GM19463 (cell line): ENCODE data around the gene SLC25A47.
"Not testable (repeated sequence)": the region's sequence is repeated elsewhere in the genome, so short reads cannot be mapped to it uniquely, and the experiment has no call there.

Experiments used
- ATAC-seq: cut with Tn5 transposase; IDR thresholded peaks from one replicate; pipeline ENCODE4 v1.9.1; 2021; ENCODE audit warnings: mild to moderate bottlenecking, moderate library complexity; ENCODE audit not compliant: unreplicated experiment

The SLC25A47 gene, protein sequence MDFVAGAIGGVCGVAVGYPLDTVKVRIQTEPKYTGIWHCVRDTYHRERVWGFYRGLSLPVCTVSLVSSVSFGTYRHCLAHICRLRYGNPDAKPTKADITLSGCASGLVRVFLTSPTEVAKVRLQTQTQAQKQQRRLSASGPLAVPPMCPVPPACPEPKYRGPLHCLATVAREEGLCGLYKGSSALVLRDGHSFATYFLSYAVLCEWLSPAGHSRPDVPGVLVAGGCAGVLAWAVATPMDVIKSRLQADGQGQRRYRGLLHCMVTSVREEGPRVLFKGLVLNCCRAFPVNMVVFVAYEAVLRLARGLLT

DNA sequence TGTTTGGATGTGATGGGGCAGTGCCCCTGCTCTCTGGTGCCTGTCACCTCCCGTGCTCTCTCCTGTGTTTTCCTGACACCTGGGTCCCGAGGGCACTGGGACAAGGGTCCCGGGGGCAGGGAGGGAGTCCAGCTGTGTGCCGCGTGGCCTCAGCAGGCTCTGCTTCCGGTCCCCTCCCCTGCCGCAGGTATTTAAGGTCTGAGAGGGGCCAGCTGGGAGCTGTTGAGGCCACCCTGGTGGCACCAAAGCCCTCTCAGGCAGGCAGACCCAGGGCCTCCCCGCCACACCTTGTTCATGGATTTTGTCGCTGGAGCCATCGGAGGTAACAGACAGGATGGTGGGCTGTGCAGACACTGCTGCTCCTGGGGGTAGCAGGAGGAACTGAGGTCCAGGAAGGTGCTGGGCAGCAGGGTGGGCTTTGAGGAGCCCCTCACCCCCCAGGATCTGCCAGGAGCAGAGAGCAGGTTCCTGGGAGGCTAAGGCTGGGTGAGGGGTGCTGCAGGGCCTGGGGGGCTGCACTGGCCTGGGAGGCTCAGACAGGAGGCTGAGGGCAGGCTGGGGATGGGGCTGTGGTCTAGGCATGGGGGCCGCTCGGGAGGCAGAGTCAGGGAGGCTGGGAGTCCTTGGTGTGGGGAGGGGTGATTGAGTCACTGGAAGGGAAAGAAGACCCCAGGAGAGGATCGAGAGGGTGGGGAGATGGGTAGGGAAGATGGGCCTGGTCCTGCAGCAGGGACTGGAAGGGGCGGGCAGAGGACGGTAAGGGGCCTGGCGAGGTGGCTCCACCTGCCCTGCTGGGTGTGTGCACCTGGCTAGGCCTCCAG is at the start of gene SLC25A47:
Gene SLC25A47 (plus strand): TSS at position 219 of the 821 bp plus-strand sequence. CDS start 76 bp downstream, at position 295.
- no peak for ATAC-seq

DNA sequence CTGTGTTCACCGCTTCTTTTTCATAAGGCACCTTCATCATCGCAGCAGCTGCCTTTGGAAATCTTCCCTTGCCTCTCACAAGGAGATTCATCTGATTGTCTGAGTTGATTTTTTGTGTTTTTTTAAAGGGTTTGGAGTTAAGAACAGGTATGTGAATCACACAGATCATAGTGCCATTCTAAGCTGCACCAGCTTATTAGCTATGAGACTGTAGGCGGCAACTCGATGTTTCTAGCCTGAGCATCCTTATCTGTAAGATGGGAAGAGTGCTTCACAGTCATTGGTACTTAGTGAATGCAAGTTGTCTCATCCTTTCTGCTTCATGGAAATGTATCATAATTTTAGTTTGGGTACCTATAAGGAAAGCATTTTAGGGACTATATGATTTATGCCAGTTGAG is 48.9 kb upstream of the SLC25A47 start:
- ATAC-seq, result no peak

DNA sequence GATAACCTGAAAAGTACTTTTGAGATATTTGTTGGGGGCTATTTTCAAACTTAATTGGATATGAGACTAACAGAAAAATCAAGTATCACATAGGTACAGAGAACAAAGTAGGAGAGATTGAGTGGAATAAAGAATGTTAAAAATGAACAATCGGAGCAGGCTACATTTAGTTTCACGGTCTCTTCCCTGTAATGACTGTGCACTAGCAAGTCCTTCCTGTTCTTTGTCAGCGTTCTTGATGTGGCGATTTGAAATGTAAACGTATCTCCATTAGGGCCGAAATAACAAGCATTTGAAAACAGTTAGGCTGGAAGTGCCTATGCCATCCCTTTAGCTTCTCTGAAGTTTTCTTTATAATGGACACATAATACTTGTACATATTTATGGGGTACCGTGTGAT is 47.9 kb upstream of the SLC25A47 start:
- ATAC-seq, result no peak

DNA sequence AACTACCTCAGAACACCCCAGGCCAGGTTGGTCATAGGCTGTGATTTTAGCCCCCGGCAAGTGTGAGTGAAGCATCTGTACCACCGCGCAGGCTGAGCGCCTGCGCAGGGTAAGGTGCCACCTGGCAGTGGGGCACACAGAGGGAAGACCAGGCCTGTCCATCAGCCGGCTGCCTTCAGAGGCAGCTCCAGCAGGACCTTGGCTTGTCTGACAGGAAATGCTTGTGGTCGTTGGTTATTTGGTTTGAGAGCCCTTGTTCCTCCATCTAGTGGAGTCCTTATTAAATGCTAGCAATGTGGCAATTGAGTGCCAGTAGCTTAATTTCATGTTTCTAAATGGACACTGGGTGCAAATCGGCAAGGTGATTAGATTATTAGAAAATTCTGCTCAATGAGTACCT is 44.4 kb upstream of the SLC25A47 start:
- peak; percentile 56 for ATAC-seq

DNA sequence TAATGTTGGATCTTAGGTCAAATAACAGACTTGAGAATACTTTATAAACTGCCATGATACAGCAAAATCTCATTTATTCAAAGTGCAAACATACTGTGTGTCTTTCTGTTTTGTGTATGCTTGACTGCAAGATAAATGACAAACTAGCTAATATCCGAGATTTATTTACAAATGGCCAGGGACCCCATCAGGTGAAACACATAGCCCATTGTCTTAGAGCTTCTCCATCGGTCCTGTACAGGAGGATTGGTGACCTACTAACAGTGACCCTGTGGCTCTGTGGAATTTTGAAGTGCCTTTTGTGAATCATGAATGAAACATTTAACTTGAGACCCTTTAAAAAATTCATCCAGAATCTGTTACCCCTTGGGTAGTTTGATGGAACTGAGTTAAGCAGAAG is 44.0 kb upstream of the SLC25A47 start:
- no peak for ATAC-seq

DNA sequence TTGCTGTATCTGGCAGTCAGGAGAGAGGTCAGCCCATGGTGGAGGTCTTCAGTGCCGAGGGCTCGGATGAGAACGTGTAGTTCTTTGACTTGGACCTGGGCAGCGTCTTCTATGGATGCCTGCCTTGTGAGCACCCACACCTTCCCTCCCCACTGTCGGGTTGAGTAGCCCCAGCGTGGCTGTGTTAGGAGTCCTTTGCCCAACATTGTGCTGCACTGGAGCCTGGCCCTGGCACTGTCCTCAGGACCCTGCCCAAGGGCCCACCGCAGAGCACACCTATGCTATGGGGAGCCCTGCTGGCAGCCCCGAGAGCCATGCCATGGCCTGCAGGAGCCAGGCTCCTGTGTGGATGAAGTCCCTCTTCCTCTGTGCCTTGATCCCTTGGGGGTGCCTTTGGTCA is 43.6 kb upstream of the SLC25A47 start:
- ATAC-seq, result no peak

DNA sequence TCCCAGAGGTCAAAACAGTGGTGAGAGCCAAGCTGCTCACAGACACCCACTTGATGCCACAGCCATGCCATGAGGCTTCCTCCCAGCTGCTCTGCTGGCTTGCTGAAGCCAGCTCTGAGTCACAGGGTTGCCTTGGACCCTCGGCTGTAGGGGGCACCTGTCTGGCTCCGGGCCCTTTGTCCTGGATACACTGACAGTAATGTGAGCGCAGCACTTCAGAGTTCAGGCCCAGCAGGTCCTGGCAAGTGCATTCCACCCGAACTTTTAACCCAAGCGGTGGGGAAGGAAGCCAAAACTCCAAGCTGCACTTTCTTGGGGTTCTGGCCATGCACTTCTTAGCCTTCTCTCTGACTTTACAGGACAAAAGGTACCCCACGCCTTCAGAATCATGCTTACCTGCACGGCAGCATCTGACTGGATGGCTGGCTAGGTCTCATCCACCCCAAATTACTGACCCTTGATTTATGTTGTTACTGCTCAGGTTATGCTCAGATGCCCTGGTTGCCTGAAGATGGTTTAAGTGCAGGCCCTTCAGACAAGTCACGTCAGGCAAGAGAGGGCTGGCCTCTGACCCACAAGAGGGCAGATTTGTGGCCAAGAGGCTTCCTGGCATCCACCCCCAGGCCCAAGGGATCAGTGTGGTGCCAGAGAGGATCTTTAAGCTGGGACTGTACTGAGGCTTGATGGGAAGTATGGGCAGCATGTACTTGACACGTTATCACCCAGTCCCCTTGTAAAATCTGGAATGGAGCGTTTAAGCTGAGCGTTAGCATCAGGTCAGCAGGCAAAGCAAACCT is 41.7 kb upstream of the SLC25A47 start:
- no peak for ATAC-seq

DNA sequence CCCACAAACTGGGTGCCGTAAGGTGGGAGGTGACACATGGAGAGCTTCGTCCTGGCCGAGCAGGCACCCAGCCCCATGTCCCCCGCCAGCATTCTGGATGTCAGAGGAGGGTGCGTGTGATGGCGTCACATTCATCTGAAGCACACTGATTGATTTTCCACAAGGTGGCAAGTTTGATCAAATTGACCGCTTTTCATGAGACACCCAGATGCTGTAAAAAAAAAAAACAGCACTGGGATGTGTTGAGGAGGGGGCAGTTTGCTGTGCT is 41.1 kb upstream of the SLC25A47 start:
- ATAC-seq, result no peak

DNA sequence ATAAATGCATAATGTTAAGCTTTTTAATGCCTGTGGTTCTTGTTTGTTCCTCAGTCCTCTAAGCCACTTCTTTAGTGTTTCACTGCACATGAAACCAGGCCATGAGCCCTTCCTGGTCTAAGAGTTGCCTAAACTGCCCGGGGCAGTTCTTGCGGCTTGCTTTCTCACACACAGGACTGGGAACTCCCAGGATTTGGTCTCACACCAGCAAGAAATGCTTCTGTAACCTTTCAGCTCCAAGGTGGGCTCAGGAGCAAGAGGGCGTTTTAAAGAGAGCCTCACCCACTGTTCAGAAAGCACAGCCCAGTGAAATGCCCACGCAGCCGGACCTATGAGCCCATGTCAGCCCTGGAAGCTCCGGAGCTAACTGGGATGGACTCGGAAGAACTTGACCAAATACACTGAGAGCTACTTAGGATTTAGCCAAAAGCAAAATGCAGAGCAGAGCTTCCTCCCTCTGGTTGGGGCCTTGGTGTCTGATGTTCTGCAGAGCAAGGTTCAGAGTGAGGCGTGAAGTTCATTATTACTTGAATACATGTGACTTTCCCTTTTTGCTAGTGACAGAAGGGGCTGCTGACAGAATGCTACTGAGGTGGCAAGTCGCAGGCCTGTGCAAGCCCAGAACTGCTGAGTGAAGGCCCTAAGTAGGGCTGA is 40.2 kb upstream of the SLC25A47 start:
- no peak for ATAC-seq

DNA sequence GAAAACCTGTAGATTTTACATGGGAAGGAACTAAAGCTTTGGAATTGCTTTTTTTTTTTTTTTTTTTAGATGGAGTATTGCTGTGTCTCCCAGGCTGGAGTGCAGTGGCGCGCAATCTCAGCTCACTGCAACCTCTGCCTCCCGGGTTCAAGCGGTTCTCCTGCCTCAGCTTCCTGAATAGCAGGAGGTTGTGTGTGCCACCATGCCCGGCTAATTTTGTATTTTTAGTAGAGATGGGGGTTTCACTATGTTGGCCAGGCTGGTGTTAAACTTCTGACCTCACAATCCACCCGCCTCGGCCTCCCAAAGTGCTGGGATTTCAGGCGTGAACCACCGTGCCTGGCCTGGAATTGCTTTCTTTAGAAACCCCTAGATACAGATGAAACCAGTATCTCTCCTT is 39.7 kb upstream of the SLC25A47 start:
- not testable (repeated sequence) for ATAC-seq

DNA sequence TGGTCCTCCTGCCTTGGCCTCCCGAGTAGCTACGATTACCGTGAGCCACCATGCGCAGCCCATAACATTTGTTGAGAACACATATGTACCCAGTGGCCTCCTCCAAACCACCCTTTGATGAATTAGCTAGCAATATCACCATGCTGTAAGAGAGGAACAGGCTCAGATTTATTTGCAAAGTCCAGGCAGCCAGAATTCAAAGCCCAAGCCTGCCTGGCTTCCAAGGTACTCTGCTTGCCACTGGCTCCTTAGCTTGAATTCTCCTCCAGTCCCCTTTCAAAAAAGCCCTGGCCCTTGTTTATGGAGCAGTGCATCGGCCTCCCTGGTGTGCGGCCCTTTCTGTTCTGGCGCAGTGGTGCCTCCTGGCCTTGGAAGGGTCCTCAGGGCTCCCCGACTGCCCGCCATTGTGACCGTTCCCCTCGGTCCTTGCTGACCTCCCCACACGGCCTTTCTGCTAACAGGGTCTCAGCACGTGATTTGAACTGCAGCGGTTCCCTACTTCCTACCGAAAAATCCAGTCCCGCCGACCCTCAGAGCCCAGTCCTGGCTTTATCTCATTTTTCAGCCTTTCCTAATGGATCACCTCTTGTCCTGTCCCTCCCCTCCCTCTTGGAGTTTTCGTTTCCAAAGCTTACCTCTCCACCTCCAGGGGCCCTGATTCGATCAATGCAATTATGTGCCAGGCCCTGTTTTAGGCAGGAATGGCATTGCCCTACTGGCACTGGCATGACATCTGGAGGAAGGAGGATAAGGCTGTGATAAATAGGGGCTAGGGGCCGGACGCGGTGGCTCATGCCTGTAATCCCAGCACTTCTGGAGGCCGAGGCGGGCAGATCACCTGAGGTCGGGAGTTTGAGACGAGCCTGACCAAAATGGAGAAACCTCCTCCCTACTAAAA is 38.9 kb upstream of the SLC25A47 start:
- no peak for ATAC-seq

DNA sequence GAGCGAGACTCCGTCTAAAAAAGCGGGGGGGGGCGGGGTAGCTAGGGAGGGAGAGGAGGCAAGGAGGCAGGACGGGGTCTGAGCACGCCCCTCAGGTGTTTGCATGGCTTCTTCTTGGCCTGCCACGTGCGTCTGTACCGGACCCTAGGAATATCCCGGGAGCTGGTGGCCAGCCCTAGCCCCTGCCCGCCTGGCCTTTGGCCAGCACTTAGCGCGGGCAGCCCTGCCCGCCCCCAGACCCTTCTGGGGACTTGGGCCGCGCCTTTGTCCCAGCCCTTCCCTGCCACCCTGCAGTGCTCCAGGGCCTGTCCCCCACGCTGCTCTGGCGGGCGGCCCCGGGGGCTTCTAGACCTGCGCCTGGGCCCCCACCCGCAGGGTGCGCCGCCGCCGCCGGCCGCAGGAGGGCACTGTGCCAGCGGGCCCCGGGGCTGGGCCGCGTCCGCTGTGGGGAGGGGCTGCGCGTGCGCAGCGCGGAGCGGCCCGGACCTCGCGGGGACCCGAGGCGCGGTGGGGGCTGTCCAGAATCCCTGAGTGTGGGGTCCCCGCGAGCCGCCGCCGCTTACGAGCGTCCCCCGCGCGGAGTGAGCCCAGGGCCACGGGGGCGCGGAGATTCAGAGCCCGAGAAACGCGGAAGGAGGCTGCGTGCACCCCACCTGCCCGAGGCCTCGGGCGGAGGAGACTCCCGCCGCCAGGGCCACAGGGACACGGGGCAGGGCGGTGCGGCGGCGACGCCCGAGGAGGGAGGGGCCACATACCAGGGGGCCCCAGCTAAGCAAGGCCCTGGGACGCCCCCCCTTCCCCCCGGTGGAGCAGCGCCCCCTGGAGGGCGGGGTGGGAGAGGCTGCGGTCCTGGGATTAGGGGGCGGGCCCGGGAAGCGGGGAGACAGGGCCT is 37.9 kb upstream of the SLC25A47 start:
- ATAC-seq, result peak; percentile 79

DNA sequence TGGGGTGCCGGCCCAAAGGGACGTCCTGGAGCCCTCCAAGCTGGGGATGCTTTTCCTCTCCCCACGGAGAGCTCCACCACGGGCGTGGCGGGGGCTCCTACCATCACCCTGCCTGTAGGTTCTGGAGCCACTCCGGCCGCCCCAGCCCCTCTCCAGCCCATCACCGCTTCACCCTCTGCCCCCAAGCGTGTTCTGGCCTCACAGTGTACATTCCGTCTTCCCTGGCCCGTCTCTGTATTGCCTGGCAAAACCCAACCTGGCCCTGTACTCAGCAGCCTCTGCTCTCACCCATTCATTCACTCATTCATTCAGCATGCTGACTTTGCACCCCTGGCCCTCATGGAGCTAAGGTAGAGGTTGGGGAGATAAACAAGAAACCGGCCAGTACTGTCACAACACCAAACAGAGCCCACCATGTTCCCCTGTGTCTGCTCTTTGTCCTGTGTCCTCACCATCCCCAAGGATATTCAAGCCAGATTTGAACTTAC is 37.2 kb upstream of the SLC25A47 start:
- ATAC-seq, result no peak

DNA sequence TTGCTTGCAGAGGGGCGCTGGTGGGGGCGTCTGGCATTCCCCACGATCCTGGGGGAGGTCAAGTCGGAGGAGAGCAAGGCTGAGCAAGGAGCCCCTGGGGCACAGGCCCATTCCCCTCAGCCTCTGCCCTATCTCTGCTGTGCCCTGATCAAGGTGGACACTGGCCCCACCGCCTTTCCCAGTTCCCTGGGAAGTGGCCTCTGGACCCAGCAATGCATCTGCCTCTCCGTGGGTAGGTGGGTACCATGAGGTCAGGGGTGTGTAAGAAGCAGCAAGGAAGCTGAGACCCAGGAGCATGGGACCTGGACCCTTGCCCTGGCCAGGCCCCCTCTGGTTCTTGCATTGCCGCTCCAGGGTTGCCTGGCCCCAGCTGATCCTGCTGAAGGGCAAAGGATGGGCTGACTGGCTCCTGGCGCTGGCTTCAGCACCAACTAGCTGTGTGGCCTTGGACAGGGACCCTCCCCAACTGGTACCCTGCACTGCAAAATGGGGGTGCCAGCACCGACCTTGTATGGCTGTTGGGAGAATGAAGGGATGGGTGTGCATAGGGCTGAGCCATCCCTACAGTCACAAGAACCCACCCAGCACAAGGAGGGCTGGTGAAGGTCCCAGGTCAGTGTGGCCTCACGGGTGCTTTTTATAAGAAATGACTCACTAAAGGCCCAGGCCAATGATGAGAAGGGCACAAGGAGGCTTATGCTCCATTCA is 36.5 kb upstream of the SLC25A47 start:
- ATAC-seq, result no peak

DNA sequence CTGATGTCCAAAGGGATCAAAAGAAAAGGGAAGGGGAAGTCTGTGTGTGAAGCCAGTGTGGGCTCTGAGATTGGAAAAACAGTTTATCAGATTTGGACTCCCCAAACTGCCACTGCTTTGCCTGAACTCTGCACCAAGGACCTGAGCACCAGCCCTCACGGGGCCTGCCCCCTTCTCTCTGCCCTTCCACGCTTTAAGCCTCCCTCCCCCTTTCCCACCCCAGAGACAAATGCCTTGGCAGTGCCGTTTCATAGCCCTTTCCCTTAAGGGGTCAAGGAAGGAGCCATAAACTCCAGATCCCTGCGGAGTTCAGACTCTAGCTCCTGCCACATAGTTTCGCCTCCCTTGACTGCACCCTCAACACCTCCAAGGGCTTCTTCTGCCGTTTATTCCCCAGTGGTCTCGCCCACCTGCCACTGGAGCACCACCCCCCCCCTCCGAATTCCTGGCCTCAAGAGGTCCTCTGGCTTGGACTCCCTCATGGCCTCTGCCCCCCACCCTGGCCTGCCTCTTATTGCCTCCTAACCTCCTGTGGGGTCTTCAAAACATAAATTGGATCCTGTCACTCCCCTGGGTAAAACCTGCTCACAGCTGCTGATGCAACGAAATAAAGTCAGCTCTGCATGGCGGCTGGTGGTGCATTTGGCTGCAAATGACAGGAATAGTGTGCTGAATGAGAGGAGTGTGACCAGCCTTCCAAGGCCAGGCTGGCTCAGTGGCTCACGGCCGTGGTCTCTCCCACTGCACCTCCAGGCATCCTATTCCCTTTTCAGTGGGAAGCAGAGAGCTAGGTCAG is 35.7 kb upstream of the SLC25A47 start:
- no peak for ATAC-seq

DNA sequence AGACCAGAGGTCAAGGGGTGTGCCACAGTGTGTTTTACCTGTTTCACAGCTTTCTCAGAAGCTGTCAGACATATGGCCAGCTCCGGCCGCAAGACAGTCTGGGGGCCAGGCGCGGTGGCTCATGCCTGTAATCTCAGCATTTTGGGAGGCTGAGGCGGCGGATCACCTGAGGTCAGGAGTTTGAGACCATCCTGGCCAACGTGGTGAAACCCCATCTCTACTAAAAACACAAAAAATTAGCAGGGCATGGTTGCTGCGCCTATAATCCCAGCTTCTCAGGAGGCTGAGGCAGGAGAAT is 35.2 kb upstream of the SLC25A47 start:
- not testable (repeated sequence) for ATAC-seq

DNA sequence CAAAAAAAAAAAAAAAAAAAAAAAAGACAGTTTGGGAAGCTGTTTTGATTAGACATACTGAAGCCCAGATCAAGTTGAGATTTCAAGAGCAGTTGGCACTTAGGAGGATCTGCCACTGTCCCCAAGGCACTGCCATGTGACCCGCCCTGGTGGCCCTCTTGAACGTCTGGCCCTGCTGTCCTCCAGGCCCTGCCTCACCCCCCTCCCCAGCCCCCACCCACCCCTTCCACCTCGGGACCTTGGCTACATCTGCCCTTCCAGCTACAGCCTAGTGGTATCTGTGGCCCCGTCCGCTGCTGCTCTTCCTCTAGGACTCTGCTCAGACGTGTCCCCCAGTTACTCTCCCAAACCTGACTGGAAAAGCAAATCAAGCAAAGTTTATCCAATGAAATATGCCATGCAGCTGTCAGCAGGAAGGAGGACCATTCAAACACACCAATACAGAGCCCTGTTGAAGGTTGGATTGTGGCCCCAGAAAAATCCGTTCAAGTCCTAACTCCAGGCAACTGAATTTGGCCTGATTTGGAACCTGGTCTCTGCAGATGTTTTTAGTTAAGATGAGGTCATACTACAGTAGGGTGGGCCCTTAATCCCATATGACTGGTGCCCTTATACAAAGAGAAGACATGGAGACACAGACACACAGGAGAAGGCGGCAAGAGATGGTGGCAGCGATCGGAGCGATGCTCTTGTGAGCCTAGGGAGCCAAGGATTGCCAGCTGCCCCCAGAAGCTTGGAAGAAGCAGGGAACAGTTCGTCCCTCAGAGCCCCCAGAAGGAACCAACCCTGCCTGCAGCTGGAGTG is 34.6 kb upstream of the SLC25A47 start:
- no peak for ATAC-seq
